Measurements from ENCODE around the gene MTMR3.
"Not testable (repeated sequence)": the region's sequence is repeated elsewhere in the genome, so short reads cannot be mapped to it uniquely, and the experiment has no call there.

MTMR3 gene

GRCh38 chr22:29972121-29972520 lies 89.1 kb downstream of the MTMR3 start:
- DNase-seq = no peak

GRCh38 chr22:29973269-29973668 lies 90.3 kb downstream of the MTMR3 start:
- no peak for DNase-seq

- not testable (repeated sequence) for DNase-seq
These were observed 90.7 kb downstream of the MTMR3 start for GRCh38 chr22:29973680-29974079.

GRCh38 chr22:29975494-29975893 lies 92.5 kb downstream of the MTMR3 start:
- DNase-seq = no peak

- no peak for DNase-seq
These were observed 94.1 kb downstream of the MTMR3 start for GRCh38 chr22:29977107-29977506.

- DNase-seq = no peak
These were observed 96.9 kb downstream of the MTMR3 start for GRCh38 chr22:29979777-29980321.

- DNase-seq = no peak
These were observed 100.4 kb downstream of the MTMR3 start for GRCh38 chr22:29983296-29983917.

GRCh38 chr22:29985912-29986311 lies 102.9 kb downstream of the MTMR3 start:
- no peak for DNase-seq

- no peak for DNase-seq
These were observed 104.2 kb downstream of the MTMR3 start for GRCh38 chr22:29987137-29987536.

- DNase-seq = no peak
These were observed 105.7 kb downstream of the MTMR3 start for GRCh38 chr22:29988719-29989118.

- no peak for DNase-seq
These were observed 106.5 kb downstream of the MTMR3 start for GRCh38 chr22:29989446-29989845.

GRCh38 chr22:29992341-29993275 lies 109.6 kb downstream of the MTMR3 start:
- no peak for DNase-seq

GRCh38 chr22:29994027-29994715 lies 111.2 kb downstream of the MTMR3 start:
- DNase-seq = no peak

GRCh38 chr22:29994943-29995342 lies 112.0 kb downstream of the MTMR3 start:
- no peak for DNase-seq

- no peak for DNase-seq
These were observed 114.1 kb downstream of the MTMR3 start for GRCh38 chr22:29997107-29997506.

GRCh38 chr22:29997516-29997915 lies 114.5 kb downstream of the MTMR3 start:
- DNase-seq = no peak

GRCh38 chr22:29998627-29999384 lies 115.8 kb downstream of the MTMR3 start:
- DNase-seq = no peak

- no peak for DNase-seq
These were observed 117.6 kb downstream of the MTMR3 start for GRCh38 chr22:30000566-30000965.

GRCh38 chr22:30001459-30001858 lies 118.5 kb downstream of the MTMR3 start:
- DNase-seq = no peak

GRCh38 chr22:30002861-30003486 lies 120.0 kb downstream of the MTMR3 start:
- DNase-seq = no peak

GRCh38 chr22:30004101-30004500 lies 121.1 kb downstream of the MTMR3 start:
- DNase-seq = no peak

GRCh38 chr22:30004694-30005093 lies 121.7 kb downstream of the MTMR3 start:
- DNase-seq = no peak
